COLO668 (cell line): Measurements from ENCODE around the gene RELA.
A peak's percentile ranks its signal among the peaks of the same experiment; 100 is the strongest.
"Not testable (repeated sequence)": the region's sequence is repeated elsewhere in the genome, so short reads cannot be mapped to it uniquely, and the experiment has no call there.

Experiments used
- DNase-seq: peaks from one replicate; lab custom pipeline; 2025; ENCODE audit not compliant: unreplicated experiment; lab: John Stamatoyannopoulos, UW

Gene RELA

GRCh38 chr11:65672180-65672860, 9.6 kb upstream of the RELA start:
- no peak for DNase-seq

- peak; percentile 38 for DNase-seq
These were observed 1.0 kb upstream of the RELA start for GRCh38 chr11:65663639-65664200.

GRCh38 chr11:65662247-65662798, 393 bp downstream of the RELA start:
- no peak for DNase-seq

- no peak for DNase-seq
These were observed 993 bp downstream of the RELA start for GRCh38 chr11:65661599-65662246.

GRCh38 chr11:65660908-65661307, 1.8 kb downstream of the RELA start:
- not testable (repeated sequence) for DNase-seq

GRCh38 chr11:65660038-65660437, 2.7 kb downstream of the RELA start:
- DNase-seq: no peak

GRCh38 chr11:65658174-65659021, 4.3 kb downstream of the RELA start:
- DNase-seq: no peak

GRCh38 chr11:65657426-65657825, 5.3 kb downstream of the RELA start:
- DNase-seq: no peak

GRCh38 chr11:65655570-65656332, 7.0 kb downstream of the RELA start:
- no peak for DNase-seq

GRCh38 chr11:65654375-65655349, 8.1 kb downstream of the RELA start:
- DNase-seq: no peak

- no peak for DNase-seq
These were observed 9.2 kb downstream of the RELA start for GRCh38 chr11:65653229-65654225.

GRCh38 chr11:65652511-65653228, 10.0 kb downstream of the RELA start:
- peak; percentile 94 for DNase-seq

- DNase-seq: peak; percentile 46
These were observed 10.9 kb downstream of the RELA start for GRCh38 chr11:65651589-65652510.

GRCh38 chr11:65651339-65651588, 11.5 kb downstream of the RELA start:
- no peak for DNase-seq

- no peak for DNase-seq
These were observed 12.0 kb downstream of the RELA start for GRCh38 chr11:65650547-65651338.
